GM12874 (cell line): Measurements from ENCODE around the gene ISM2.

Experiments
- TF ChIP-seq, protein P1 (sequence below): IDR thresholded peaks from 2 replicates; pipeline ENCODE4 v1.5.1; 2011; ENCODE audit warnings: low read depth, mild to moderate bottlenecking, control low read depth, low read length, moderate library complexity; ENCODE audit not compliant: insufficient read depth

Gene ISM2

GRCh38 chr14:77541905-77542304 lies 43.3 kb upstream of the ISM2 start:
- TF ChIP-seq, protein P1, sequence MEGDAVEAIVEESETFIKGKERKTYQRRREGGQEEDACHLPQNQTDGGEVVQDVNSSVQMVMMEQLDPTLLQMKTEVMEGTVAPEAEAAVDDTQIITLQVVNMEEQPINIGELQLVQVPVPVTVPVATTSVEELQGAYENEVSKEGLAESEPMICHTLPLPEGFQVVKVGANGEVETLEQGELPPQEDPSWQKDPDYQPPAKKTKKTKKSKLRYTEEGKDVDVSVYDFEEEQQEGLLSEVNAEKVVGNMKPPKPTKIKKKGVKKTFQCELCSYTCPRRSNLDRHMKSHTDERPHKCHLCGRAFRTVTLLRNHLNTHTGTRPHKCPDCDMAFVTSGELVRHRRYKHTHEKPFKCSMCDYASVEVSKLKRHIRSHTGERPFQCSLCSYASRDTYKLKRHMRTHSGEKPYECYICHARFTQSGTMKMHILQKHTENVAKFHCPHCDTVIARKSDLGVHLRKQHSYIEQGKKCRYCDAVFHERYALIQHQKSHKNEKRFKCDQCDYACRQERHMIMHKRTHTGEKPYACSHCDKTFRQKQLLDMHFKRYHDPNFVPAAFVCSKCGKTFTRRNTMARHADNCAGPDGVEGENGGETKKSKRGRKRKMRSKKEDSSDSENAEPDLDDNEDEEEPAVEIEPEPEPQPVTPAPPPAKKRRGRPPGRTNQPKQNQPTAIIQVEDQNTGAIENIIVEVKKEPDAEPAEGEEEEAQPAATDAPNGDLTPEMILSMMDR = no peak

DNA sequence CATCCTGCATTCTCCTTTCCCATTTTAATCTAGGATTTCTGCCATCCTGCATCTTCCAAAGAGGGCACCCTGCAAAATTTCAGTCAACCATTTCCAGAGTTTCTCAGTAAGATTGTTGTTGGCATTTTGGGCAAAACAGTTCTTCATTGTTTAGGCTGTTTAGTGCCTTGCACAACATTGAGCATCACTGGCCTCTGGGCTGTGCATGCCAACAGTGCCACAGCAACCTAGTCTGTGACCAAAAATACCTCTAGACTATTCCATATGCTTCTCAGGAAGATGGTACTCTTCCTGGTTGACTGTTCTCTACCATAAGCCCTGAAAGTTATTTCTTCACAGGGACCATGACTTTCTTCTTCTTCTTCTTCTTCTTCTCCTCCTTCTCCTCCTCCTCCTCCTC lies 32.5 kb upstream of the ISM2 start:
- TF ChIP-seq, protein P1 = no peak

- TF ChIP-seq, protein P1 = no peak
Observed at GRCh38 chr14:77529963-77530362, 31.3 kb upstream of the ISM2 start.

- TF ChIP-seq, protein P1 = no peak
Observed at GRCh38 chr14:77529213-77529612, 30.6 kb upstream of the ISM2 start.

DNA sequence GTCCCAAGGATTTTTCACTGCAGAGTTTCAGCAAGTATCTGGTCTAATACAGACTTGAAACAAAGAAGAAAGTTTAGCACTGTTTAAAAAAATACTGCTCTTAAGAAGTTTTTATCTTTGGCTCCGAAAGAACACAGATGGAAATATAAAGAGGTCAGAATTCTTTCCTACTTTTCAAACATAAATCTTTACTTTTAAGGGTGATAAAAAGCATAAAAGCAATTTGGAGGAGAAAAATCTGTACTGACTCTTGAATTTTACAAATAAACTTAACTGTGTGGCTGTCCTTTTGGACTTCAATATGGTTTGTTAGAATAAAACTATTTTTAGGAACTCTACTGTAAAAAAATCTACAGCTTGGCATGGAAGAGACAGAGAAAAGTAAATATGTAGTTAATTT lies 27.6 kb upstream of the ISM2 start:
- TF ChIP-seq, protein P1 = no peak

DNA sequence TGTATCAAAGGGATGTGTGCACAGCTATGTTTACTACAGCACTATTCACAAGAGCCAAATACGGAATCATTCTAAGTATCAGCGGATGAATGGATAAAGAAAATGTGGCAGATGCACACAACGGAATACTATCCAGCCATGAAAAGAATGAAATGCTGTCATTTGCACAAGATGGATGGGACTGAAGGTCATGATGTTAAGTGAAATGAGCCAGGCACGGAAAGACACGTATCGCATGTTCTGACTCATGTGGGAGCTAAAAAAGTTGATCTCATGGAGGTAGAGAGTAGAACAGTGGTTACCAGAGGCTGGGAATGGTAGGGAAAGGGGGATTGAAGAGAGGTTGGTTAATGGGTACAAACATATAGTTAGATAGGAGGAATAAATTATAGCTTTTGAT lies 25.9 kb upstream of the ISM2 start:
- TF ChIP-seq, protein P1 = no peak

DNA sequence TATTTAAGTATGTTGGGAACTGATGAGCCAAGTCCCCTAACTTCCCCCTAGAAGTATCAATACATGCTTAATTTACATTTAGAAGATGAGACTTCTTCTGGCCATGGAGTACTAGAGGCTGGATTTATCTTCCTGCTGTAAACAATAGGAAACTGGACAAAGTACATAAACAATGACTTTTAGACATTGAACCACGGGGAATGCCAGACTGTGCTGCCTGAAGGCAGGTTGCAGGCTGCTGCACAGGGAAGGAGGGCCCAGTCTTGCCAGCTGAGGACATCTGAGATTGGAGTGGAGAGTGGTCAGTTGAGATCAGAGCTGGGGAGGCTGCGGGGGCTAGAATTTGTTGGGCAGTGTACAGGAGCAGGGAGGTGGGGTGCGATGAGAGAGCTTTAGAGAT lies 24.5 kb upstream of the ISM2 start:
- TF ChIP-seq, protein P1 = no peak

DNA sequence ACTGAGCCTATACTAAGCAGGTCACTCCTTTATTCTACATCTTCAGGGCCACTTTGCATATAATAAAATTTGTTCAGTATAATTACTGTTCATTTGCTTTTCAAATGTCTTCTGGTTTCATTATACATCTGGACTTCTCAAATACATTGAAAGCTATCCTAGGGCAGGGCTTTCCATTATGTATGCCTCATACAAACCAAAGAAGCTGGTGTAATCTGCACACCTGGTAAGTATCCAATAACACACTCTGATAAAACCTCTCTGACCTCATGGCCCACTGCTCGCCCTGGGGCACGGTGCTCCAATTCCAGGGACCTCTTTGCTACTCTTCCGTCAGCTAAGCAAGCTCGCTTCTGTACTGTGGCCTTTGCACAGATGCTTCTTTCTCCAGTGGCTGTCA lies 21.9 kb upstream of the ISM2 start:
- TF ChIP-seq, protein P1 = no peak
